Endothelial cell of hepatic sinusoid (primary cell): ENCODE data around the gene ADAMTS20.

Source experiments
- in situ Hi-C: cut with HindIII; loops from 2 replicates; pipeline ENCODE4 v1.10.0; 2017; ENCODE audit warnings: low sequenced_read_pairs

Gene ADAMTS20

GRCh38 chr12:43493261-43493797 lies 58.7 kb downstream of the ADAMTS20 start:
- in situ Hi-C loops = no loop called here

DNA sequence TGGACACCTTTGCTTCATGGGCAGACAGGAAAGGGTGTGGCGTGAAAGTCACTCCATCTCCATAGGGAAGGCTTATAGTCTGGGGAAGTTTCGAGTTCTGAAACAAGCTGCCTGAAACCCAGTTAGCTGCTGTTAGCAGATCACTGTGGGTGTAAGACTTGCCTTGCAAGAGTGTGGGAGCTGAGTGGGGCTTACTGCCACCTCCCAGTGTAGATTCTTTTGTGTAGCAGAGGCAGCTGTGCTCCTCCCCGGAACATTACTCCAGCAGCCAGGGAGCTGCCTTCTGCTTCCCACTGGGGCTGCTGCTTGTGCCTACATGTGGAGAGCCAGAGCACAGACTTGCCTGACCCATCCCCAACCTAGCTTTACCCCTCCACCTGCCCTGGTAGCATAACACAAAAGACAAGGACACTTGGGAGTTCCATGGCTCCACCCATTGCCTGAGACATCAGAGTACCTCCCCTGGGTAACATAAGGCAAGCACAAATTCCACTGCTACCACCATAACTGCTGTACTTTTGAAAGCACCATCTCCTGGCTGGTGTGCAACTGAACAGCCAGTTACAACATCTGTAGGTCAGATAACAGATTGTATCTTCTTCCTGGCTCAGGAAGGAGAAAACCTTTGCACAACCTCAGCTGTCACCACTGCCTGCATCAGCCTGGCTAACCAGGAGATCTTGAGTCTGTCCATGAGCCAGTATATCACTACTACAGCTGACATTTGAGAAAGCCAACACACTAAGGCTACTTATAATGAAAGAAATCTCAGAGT lies 69.5 kb downstream of the ADAMTS20 start:
- in situ Hi-C loops = no loop called here

- in situ Hi-C loops = no loop called here
These were observed 71.4 kb downstream of the ADAMTS20 start for GRCh38 chr12:43480591-43480990.

GRCh38 chr12:43462741-43463140 lies 89.3 kb downstream of the ADAMTS20 start:
- in situ Hi-C loops = no loop called here

GRCh38 chr12:43462080-43462479 lies 89.9 kb downstream of the ADAMTS20 start:
- in situ Hi-C loops = no loop called here

DNA sequence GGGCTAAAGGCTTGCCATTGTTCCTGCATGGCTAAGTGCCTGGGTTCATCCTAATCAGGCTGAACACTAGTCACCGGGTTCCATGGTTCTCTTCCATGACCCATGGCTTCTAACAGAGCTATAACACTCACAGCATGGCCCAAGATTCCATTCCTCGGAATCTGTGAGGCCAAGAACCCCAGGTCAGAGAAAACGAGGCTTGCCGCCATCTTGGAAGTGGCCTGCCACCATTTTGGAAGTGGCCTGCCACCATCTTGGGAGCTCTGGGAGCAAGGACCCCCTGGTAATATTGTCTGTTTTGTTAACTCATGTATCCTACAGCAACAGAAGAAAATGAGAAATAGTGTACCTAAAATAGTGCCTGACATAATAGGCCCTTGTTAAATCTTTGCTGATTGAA lies 92.7 kb downstream of the ADAMTS20 start:
- in situ Hi-C loops = no loop called here

DNA sequence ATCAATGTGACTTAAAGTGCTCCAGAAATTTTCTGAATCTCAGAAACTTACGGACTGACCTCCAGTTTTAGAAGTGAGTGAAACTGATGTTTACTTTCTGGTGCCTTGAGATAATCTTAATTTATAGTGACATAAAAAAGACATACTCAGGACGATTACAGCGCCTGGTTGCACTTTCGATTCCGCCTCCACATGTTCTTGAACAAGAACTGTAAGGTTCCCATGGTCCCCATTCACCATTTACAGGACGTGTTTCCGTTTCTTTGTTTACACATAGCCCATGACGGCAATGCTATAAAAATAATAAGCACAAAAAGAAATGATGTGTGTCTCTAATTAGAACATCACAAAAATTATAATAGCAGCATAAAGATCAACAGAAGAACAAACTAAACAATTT lies 98.2 kb downstream of the ADAMTS20 start:
- in situ Hi-C loops = no loop called here

DNA sequence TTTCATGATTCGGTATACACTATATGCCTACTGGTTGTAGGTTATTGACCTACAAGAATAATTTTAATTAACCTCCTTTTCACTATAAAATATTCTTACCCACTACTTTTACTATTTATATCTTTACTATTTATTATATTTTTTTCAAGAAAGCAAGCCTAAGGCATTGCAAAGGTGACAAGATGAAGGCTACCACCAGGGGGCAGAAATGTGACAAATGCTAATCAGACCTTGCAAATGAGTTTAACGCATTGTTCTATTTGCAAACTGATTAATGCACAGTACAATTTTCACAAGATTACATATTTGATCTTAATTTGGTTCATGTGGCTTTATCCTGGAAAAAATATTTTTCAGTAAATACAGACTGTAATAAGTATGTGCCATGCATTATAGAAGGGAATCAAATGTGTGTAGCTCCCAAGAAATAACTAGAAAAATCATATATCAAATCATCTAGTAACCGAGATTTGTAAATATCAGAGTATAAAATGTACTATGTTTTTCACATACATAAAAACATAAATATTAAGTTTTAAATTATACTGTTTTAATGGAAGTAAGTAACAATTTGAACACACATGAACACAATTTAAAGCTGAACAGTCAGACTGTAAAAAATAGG lies 107.0 kb downstream of the ADAMTS20 start:
- in situ Hi-C loops = no loop called here

DNA sequence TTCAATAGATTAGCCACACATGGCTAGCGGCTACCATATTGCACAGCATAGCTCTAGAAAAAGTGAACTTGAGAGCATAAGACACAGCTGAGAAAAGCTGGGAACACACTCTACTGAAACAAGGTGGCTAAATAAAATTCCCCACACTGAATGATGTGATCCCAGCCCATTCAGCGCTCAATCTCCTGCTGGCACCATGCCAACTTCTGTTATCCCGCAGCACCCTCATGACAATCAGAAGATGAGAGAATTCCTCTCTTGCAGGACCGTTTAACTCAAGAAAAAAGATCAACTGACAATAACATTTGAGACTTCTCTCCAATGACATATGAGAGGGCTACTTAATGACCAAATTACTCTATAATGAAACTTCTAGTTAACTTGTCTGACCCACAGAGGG lies 115.4 kb downstream of the ADAMTS20 start:
- in situ Hi-C loops = no loop called here

DNA sequence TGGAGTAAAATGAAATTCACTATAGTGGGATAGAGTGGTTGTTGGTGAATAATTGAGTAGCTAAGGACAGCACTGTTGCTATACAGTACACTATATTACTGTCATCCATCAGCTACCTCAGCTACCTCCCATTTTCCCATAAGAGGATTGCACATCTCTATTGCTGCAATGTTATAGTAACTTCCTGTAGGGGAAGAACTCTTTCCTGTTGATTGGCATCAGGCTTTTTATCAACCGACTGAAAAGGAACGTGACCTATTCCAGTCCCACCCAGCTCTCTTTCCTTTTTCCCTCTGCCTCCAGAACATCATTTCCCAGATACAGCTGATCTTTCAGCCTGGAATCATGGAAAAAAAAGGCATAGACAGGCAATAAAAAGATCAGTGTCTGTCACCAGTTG lies 117.4 kb downstream of the ADAMTS20 start:
- in situ Hi-C loops = no loop called here

DNA sequence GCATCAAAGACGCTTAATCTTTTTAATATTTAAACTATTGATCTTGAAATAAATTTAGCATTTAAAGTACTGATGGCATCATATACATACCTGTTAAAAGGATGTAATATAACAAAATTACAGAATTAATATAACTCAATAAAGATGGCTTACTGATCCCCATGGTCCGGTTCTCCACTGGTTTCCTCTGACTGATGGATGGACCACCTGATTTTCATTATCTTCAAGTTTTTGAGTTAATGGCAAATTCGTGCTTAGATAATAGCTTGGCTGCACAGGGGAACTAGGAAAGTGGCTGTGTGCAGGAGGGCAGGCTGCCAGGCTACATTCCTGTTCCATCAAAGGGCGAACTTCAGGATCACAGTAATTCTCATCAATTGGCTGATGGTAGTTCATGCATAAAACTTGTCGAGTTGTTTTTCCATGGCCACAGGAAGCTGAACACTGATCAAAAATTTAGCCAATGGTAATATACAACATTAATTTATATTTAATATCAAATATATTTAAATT lies 123.9 kb downstream of the ADAMTS20 start:
- in situ Hi-C loops = no loop called here

GRCh38 chr12:43425361-43425760 lies 126.6 kb downstream of the ADAMTS20 start:
- in situ Hi-C loops = no loop called here

DNA sequence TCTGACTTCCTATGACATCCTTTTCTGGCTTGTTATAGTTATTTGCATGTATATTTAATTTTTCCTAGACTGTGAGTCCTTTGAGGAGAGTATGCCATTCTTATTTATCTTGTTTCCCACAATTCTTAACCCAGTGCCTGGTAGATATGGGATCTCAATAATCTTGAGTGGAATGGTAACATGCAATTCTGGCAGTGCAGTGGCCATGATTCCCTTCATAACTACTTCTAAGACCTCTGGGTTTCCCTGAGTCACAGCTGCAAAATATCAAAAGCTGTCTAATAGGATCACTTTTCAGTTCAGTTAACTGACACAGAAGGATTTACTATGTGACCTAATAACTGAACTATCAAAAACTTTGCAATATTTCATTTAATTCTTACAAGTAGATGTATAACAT lies 135.0 kb downstream of the ADAMTS20 start:
- in situ Hi-C loops = no loop called here

- in situ Hi-C loops = no loop called here
These were observed 144.0 kb downstream of the ADAMTS20 start for GRCh38 chr12:43407816-43408645.

GRCh38 chr12:43406801-43407200 lies 145.2 kb downstream of the ADAMTS20 start:
- in situ Hi-C loops = no loop called here

GRCh38 chr12:43402436-43402835 lies 149.6 kb downstream of the ADAMTS20 start:
- in situ Hi-C loops = no loop called here

DNA sequence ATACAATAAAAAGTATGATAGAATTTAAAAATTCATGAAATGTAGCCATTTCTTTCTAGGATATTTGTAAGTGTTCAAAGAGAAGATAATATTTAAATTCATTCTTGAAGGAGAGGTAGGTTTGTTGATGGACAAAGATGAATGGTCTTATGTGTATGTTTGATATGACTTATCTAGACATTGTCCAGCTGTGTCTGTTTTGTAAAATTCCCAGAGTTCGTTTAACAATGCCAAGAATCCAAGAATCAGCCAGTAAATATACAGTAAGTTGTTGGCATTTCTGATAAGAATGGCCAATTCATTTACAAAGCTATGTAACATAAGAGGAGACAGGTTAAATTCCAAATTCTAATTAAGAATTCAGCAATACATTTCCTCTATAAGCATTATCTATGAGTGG lies 150.9 kb downstream of the ADAMTS20 start:
- in situ Hi-C loops = no loop called here

GRCh38 chr12:43396671-43397070 lies 155.3 kb downstream of the ADAMTS20 start:
- in situ Hi-C loops = no loop called here

DNA sequence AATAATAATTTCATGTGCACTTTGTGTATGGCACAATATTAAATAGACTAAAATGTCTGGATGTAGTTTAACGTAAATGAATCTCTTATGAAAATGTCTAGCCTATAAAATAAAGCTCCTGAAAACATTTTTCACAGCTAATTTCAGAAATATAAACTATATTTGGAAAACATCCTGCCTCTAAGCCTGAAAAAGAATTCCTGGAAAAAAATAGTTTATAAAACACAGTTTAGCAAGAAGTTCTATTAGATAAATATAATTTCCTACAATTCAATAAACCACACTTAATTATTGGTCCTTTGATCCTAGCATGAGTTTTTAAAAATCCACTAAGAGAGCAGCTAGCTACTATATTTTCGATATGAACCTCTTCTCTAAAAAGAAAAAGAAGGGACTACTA lies 159.9 kb downstream of the ADAMTS20 start:
- in situ Hi-C loops = no loop called here

- in situ Hi-C loops = no loop called here
These were observed 170.1 kb downstream of the ADAMTS20 start for GRCh38 chr12:43381879-43382278.

GRCh38 chr12:43378448-43378847 lies 173.6 kb downstream of the ADAMTS20 start:
- in situ Hi-C loops = no loop called here
